HCT116 (cell line): ENCODE data around the gene ZNF423. TPM values are rescaled to one million over a fixed set of nuclear protein-coding genes. Genes with fewer than 3 reads are reported as not detected.

Source experiments
- ATAC-seq: fragments of 200-7000 bp; cut with Tn5 transposase; 2 replicates; pipeline ENCODE4 v1.9.1; 2020; ENCODE audit warnings: mild to moderate bottlenecking, moderate library complexity
- BruUV-seq: library from RNA; stranded (reverse); fragments of 400-500 nt; replicated peaks from 2 replicates; lab custom pipeline; 2021; lab: Mats Ljungman, UMichigan
- CTCF ChIA-PET: fragments of 300-600 bp; sonication (Branson Sonifier 250); formaldehyde crosslinking; loops from one replicate; lab custom pipeline; 2021; ENCODE audit warnings: antibody characterized with exemption; lab: Charles Lee
- POLR2A ChIA-PET: fragments of 300-600, 350-600 bp; sonication (Branson Sonifier 250); formaldehyde crosslinking; loops from one replicate; lab custom pipeline; 2021; ENCODE audit warnings: antibody characterized with exemption; lab: Charles Lee
- RAD21 ChIA-PET, 2 experiments: fragments of 300-600 bp; sonication (Branson Sonifier 250); formaldehyde crosslinking; loops; one replicate each; lab custom pipeline; 2023; ENCODE audit warnings: low total read pairs in 2 of 2; ENCODE audit not compliant: uncharacterized antibody in 2 of 2, unreplicated experiment in 2 of 2, low non-redundant PET in 1 of 2; lab: Charles Lee
- DNase-seq: peaks from one replicate; pipeline ENCODE4 v3.0.0-alpha.2; 2010; ENCODE audit warnings: low read depth, low spot score
- H2AFZ ChIP-seq: fragments of 200-600 bp; shearing (Covaris generic), sonication (generic); 2 replicates; pipeline ENCODE4 v1.6.1; 2017; ENCODE audit warnings: low read depth, mixed run types, mixed read lengths, antibody characterized with exemption, low read length; ENCODE audit not compliant: poor library complexity, severe bottlenecking
- H3K27ac ChIP-seq: 2 replicates; pipeline ENCODE4 v1.5.1; 2012; ENCODE audit warnings: low read depth, low read length
- H3K27me3 ChIP-seq: fragments of 200-600 bp; sonication (generic); 2 replicates; pipeline ENCODE4 v1.6.1; 2016; ENCODE audit warnings: mixed run types, low read length, mixed read lengths; ENCODE audit not compliant: insufficient read depth
- H3K36me3 ChIP-seq, 2 experiments: fragments of 200-500 bp in 1 of 2; fragments of 200-600 bp in 1 of 2; sonication (Bioruptor generic) in 1 of 2; sonication (generic) in 1 of 2; 2 replicates each; pipeline versions ENCODE4 v1.5.1 to v1.6.1; 2014 to 2016; ENCODE audit warnings: low read length in 2 of 2, inconsistent platforms in 1 of 2, mixed read lengths in 1 of 2, mixed run types in 1 of 2; ENCODE audit not compliant: insufficient read depth in 2 of 2, control insufficient read depth in 1 of 2
- H3K4me1 ChIP-seq, 2 experiments: fragments of 200-600 bp in 1 of 2; sonication (generic) in 1 of 2; 2 replicates each; pipeline versions ENCODE4 v1.5.1 to v1.6.1; 2012 to 2017; ENCODE audit warnings: low read length in 2 of 2, inconsistent platforms in 1 of 2, mild to moderate bottlenecking in 1 of 2, mixed read lengths in 1 of 2, mixed run types in 1 of 2, moderate library complexity in 1 of 2; ENCODE audit not compliant: insufficient read depth in 2 of 2, control insufficient read depth in 1 of 2
- H3K4me2 ChIP-seq: fragments of 200-600 bp; sonication (generic); 2 replicates; pipeline ENCODE4 v1.6.1; 2017; ENCODE audit warnings: mixed run types, low read length, mixed read lengths
- H3K4me3 ChIP-seq, 2 experiments: fragments of 200-600 bp in 1 of 2; sonication (generic) in 1 of 2; replicated peaks in 1 of 2; 2 replicates each; pipeline ENCODE4 v1.5.1; 2011 to 2016; ENCODE audit warnings: low read length in 2 of 2, control low read depth in 1 of 2, low read depth in 1 of 2, mild to moderate bottlenecking in 1 of 2, mixed read lengths in 1 of 2, mixed run types in 1 of 2
- H3K79me2 ChIP-seq: fragments of 200-600 bp; sonication (generic); 2 replicates; pipeline ENCODE4 v1.6.1; 2017; ENCODE audit warnings: mild to moderate bottlenecking, mixed run types, low read length, moderate library complexity, mixed read lengths; ENCODE audit not compliant: insufficient read depth
- H3K9ac ChIP-seq: fragments of 200-600 bp; sonication (generic); 2 replicates; pipeline ENCODE4 v1.6.1; 2016; ENCODE audit warnings: low read length, mixed read lengths
- H3K9me2 ChIP-seq: fragments of 200-600 bp; sonication (generic), shearing (Covaris generic); 2 replicates; pipeline ENCODE4 v1.6.1; 2017; ENCODE audit warnings: mixed run types, mild to moderate bottlenecking, moderate library complexity; ENCODE audit not compliant: insufficient read depth
- H3K9me3 ChIP-seq, 2 experiments: fragments of 200-500 bp in 1 of 2; fragments of 200-600 bp in 1 of 2; sonication (Bioruptor generic) in 1 of 2; sonication (generic) in 1 of 2; 2 replicates each; pipeline ENCODE4 v1.6.1; 2014 to 2017; ENCODE audit warnings: low read length in 2 of 2, mixed read lengths in 2 of 2, inconsistent platforms in 1 of 2, low read depth in 1 of 2, mild to moderate bottlenecking in 1 of 2, mixed run types in 1 of 2, moderate library complexity in 1 of 2; ENCODE audit not compliant: control insufficient read depth in 1 of 2, insufficient read depth in 1 of 2
- H4K20me1 ChIP-seq: fragments of 200-600 bp; sonication (generic), shearing (Covaris generic); 2 replicates; pipeline ENCODE4 v1.6.1; 2017; ENCODE audit warnings: mixed run types, mild to moderate bottlenecking, moderate library complexity; ENCODE audit not compliant: insufficient read depth
- CBX3 ChIP-seq: IDR thresholded peaks from 2 replicates; pipeline ENCODE4 v1.6.1; 2012; ENCODE audit warnings: low read depth
- CEBPB ChIP-seq: IDR thresholded peaks from 2 replicates; pipeline ENCODE4 v1.6.1; 2012; ENCODE audit warnings: low read depth
- EGR1 ChIP-seq: IDR thresholded peaks from 2 replicates; pipeline ENCODE4 v1.6.1; 2012; ENCODE audit warnings: low read depth
- EZH2phosphoT487 ChIP-seq: fragments of 200-600 bp; IDR thresholded peaks from 2 replicates; pipeline ENCODE4 v1.6.1; 2018; ENCODE audit warnings: antibody characterized with exemption, borderline replicate concordance
- JUND ChIP-seq: IDR thresholded peaks from 2 replicates; pipeline ENCODE4 v1.6.1; 2012
- SP1 ChIP-seq: IDR thresholded peaks from 2 replicates; pipeline ENCODE4 v1.6.1; 2012; ENCODE audit warnings: low read depth
- TCF7L2 ChIP-seq: IDR thresholded peaks from 2 replicates; pipeline ENCODE4 v1.7.0; 2011; ENCODE audit warnings: borderline replicate concordance, inconsistent platforms; ENCODE audit not compliant: insufficient read depth, insufficient read length; ENCODE audit errors: extremely low read depth
- YY1 ChIP-seq: IDR thresholded peaks from 2 replicates; pipeline ENCODE4 v1.6.1; 2011; ENCODE audit warnings: low read length, low read depth, moderate library complexity, mild to moderate bottlenecking; ENCODE audit not compliant: insufficient replicate concordance; ENCODE audit errors: extremely low read depth
- ZNF274 ChIP-seq: fragments of 200-500 bp; sonication (Bioruptor generic); IDR thresholded peaks from 2 replicates; pipeline ENCODE4 v1.6.1; 2014; ENCODE audit warnings: mild to moderate bottlenecking, low read depth, low read length, inconsistent platforms
- intact Hi-C: fragments of 100-400 bp; cut with micrococcal nuclease; formaldehyde crosslinking; loops from 2 replicates; pipeline ENCODE4 v1.10.0; 2022
- total RNA-seq: library from RNA; stranded (reverse); gene quantifications from one replicate; pipeline ENCODE4 v1.2.1, GENCODE V29; 2021; ENCODE audit not compliant: unreplicated experiment
- TF ChIP-seq, protein P1 (sequence below), 3 experiments: fragments of 200-600 bp in 1 of 3; sonication (generic) in 1 of 3; IDR thresholded peaks in 2 of 3; conservative IDR thresholded peaks in 1 of 3; 2 replicates each; pipeline ENCODE4 v1.5.1; 2012 to 2017; ENCODE audit warnings: low read depth in 2 of 3, low read length in 2 of 3, antibody characterized with exemption in 1 of 3, borderline replicate concordance in 1 of 3, control low read depth in 1 of 3, mild to moderate bottlenecking in 1 of 3, mixed read lengths in 1 of 3, mixed run types in 1 of 3, moderate library complexity in 1 of 3; ENCODE audit not compliant: insufficient read depth in 1 of 3
- TF ChIP-seq, protein P2 (sequence below): IDR thresholded peaks from 2 replicates; pipeline ENCODE4 v1.6.1; 2012; ENCODE audit warnings: low read depth
- TF ChIP-seq, protein P3 (sequence below): IDR thresholded peaks from 2 replicates; pipeline ENCODE4 v1.6.1; 2011; ENCODE audit warnings: mild to moderate bottlenecking, low read length, moderate library complexity; ENCODE audit not compliant: insufficient replicate concordance; ENCODE audit errors: extremely low read depth

Gene ZNF423
- total RNA-seq, 1 experiment from 2014 or later, result 0.22 TPM

DNA sequence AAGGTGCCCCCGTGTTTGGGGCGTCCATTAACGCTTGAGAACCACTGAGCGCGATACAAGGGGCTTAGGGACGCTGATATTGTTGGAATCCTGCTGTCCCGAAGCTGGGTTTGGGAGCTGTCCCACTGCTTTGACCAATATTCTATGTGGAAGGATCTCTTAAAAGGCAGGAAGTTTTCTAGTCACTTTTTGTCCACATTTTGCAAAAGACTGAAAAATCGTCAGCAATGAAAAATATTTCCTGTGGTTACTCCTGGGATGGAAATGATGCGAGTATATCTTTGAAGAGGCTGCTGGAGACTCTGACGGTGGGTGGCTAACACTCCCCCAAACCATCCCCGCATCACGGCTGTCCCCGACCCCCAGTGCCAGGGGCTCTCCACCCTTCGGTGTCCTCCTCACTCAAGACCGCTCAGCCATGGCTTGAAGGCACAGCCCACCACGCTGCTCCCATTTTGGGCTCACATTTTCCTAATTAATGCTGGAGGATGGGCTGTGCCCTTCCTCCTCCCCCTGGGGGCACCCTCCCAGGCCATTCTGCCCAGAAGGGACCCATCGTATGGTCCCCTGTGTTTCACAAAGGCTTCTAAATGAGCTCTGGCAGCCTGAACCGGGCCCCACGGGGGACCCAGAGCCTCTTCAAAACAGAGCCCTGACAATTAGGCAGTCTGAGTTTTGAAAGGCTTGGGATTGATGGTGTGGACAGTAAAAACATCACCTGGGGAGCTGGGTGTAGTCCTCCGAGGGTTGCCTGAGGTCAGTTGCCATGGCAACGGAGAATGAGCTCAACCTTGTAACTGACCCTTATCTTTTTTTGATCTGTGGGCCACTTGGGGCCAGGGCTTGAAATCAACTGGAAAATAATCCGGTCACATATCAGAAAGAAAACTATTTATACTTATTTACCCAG, 323.7 kb downstream of the ZNF423 start:
- H3K4me1 ChIP-seq, result no peaks in the 10 kb centered on the region
- no peaks in the 10 kb centered on the region for H3K36me3 ChIP-seq
- ChIA-PET RAD21 (no interaction called here), POLR2A (no interaction called here), CTCF (no interaction called here)
- no peaks in the 10 kb centered on the region for H4K20me1 ChIP-seq
- no peak overlapping the region for H3K9ac ChIP-seq
- no peaks in the 10 kb centered on the region for H3K79me2 ChIP-seq
- DNase-seq, result no peak
- intact Hi-C loops, result no loop called here
- H3K9me3 ChIP-seq, result no peaks in the 10 kb centered on the region
- H3K27me3 ChIP-seq, result peaks cover 23% of the 10 kb centered on the region
- no peak overlapping the region for H3K27ac ChIP-seq
- no peak overlapping the region for H3K4me3 ChIP-seq
- H3K4me2 ChIP-seq, result no peak overlapping the region
- BruUV-seq, result no TSS peak
- no peak overlapping the region for H2AFZ ChIP-seq
- TF ChIP-seq CBX3, result no peak
- TF ChIP-seq ZNF274, result no peak
- no peak for TF ChIP-seq CEBPB
- TF ChIP-seq JUND, result no peak
- TF ChIP-seq, protein P1, sequence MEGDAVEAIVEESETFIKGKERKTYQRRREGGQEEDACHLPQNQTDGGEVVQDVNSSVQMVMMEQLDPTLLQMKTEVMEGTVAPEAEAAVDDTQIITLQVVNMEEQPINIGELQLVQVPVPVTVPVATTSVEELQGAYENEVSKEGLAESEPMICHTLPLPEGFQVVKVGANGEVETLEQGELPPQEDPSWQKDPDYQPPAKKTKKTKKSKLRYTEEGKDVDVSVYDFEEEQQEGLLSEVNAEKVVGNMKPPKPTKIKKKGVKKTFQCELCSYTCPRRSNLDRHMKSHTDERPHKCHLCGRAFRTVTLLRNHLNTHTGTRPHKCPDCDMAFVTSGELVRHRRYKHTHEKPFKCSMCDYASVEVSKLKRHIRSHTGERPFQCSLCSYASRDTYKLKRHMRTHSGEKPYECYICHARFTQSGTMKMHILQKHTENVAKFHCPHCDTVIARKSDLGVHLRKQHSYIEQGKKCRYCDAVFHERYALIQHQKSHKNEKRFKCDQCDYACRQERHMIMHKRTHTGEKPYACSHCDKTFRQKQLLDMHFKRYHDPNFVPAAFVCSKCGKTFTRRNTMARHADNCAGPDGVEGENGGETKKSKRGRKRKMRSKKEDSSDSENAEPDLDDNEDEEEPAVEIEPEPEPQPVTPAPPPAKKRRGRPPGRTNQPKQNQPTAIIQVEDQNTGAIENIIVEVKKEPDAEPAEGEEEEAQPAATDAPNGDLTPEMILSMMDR (IDR thresholded peaks at IDR 0.05 in 2 of 3, conservative IDR thresholded peaks at IDR 0.05 in 1 of 3; ENCODE audit: borderline replicate concordance in 1 of 3, insufficient read depth in 1 of 3, low read depth in 2 of 3, low read length in 2 of 3), result no peak
- TF ChIP-seq, protein P2, sequence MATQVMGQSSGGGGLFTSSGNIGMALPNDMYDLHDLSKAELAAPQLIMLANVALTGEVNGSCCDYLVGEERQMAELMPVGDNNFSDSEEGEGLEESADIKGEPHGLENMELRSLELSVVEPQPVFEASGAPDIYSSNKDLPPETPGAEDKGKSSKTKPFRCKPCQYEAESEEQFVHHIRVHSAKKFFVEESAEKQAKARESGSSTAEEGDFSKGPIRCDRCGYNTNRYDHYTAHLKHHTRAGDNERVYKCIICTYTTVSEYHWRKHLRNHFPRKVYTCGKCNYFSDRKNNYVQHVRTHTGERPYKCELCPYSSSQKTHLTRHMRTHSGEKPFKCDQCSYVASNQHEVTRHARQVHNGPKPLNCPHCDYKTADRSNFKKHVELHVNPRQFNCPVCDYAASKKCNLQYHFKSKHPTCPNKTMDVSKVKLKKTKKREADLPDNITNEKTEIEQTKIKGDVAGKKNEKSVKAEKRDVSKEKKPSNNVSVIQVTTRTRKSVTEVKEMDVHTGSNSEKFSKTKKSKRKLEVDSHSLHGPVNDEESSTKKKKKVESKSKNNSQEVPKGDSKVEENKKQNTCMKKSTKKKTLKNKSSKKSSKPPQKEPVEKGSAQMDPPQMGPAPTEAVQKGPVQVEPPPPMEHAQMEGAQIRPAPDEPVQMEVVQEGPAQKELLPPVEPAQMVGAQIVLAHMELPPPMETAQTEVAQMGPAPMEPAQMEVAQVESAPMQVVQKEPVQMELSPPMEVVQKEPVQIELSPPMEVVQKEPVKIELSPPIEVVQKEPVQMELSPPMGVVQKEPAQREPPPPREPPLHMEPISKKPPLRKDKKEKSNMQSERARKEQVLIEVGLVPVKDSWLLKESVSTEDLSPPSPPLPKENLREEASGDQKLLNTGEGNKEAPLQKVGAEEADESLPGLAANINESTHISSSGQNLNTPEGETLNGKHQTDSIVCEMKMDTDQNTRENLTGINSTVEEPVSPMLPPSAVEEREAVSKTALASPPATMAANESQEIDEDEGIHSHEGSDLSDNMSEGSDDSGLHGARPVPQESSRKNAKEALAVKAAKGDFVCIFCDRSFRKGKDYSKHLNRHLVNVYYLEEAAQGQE, result no peak
- TF ChIP-seq SP1, result no peak
- no peak for TF ChIP-seq EZH2phosphoT487
- TF ChIP-seq YY1, result no peak
- no peak for TF ChIP-seq EGR1
- TF ChIP-seq, protein P3, sequence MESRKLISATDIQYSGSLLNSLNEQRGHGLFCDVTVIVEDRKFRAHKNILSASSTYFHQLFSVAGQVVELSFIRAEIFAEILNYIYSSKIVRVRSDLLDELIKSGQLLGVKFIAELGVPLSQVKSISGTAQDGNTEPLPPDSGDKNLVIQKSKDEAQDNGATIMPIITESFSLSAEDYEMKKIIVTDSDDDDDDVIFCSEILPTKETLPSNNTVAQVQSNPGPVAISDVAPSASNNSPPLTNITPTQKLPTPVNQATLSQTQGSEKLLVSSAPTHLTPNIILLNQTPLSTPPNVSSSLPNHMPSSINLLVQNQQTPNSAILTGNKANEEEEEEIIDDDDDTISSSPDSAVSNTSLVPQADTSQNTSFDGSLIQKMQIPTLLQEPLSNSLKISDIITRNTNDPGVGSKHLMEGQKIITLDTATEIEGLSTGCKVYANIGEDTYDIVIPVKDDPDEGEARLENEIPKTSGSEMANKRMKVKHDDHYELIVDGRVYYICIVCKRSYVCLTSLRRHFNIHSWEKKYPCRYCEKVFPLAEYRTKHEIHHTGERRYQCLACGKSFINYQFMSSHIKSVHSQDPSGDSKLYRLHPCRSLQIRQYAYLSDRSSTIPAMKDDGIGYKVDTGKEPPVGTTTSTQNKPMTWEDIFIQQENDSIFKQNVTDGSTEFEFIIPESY, result no peak
- no peak for TF ChIP-seq TCF7L2
- ATAC-seq, result no peak
- no peaks in the 10 kb centered on the region for H3K9me2 ChIP-seq
